H9 (cell line): ENCODE data around the gene HS3ST6. TPM values are rescaled to one million over a fixed set of nuclear protein-coding genes. Genes with fewer than 3 reads are reported as not detected.

Experiments
- DNase-seq: peaks from one replicate; pipeline ENCODE4 v3.0.0-alpha.2; 2017
- H2AFZ ChIP-seq: one replicate; pipeline ENCODE4 v1.6.1; 2013; ENCODE audit warnings: mild to moderate bottlenecking, low read length, control low read depth, moderate library complexity
- H2AK5ac ChIP-seq: 2 replicates; pipeline ENCODE4 v1.6.1; 2013; ENCODE audit warnings: low read length, control low read depth, mixed read lengths; ENCODE audit not compliant: insufficient read length
- H2BK120ac ChIP-seq: one replicate; pipeline ENCODE4 v1.6.1; 2013; ENCODE audit warnings: low read depth, mild to moderate bottlenecking, low read length, control low read depth, inconsistent platforms; ENCODE audit not compliant: poor library complexity, severe bottlenecking
- H2BK12ac ChIP-seq: 2 replicates; pipeline ENCODE4 v1.6.1; 2013; ENCODE audit warnings: low read length, control low read depth, mixed read lengths, low read depth; ENCODE audit not compliant: insufficient read length
- H2BK15ac ChIP-seq: 2 replicates; pipeline ENCODE4 v1.6.1; 2013; ENCODE audit warnings: low read depth, low read length, control low read depth
- H2BK20ac ChIP-seq: one replicate; pipeline ENCODE4 v1.6.1; 2013; ENCODE audit warnings: low read depth, mild to moderate bottlenecking, low read length, control low read depth, inconsistent platforms; ENCODE audit not compliant: poor library complexity, severe bottlenecking
- H2BK5ac ChIP-seq: 2 replicates; pipeline ENCODE4 v1.6.1; 2013; ENCODE audit warnings: low read length, control low read depth, mixed read lengths; ENCODE audit not compliant: insufficient read length
- H3K14ac ChIP-seq: 2 replicates; pipeline ENCODE4 v1.6.1; 2013; ENCODE audit warnings: low read length, control low read depth; ENCODE audit not compliant: insufficient read depth
- H3K18ac ChIP-seq: 2 replicates; pipeline ENCODE4 v1.6.1; 2013; ENCODE audit warnings: low read depth, mild to moderate bottlenecking, mixed read lengths, low read length, control low read depth; ENCODE audit not compliant: insufficient read length
- H3K23ac ChIP-seq: 2 replicates; pipeline ENCODE4 v1.6.1; 2013; ENCODE audit warnings: low read length, control low read depth, mixed read lengths, low read depth; ENCODE audit not compliant: insufficient read length
- H3K23me2 ChIP-seq: 2 replicates; pipeline ENCODE4 v1.6.1; 2013; ENCODE audit warnings: low read depth, mild to moderate bottlenecking, mixed read lengths, low read length, control low read depth; ENCODE audit not compliant: insufficient read length, poor library complexity, severe bottlenecking
- H3K27ac ChIP-seq: 2 replicates; pipeline ENCODE4 v1.5.1; 2013; ENCODE audit warnings: low read length, control low read depth, mixed read lengths, low read depth; ENCODE audit not compliant: insufficient read length
- H3K27me3 ChIP-seq: 2 replicates; pipeline ENCODE4 v1.6.1; 2013; ENCODE audit warnings: low read length, control low read depth, inconsistent platforms; ENCODE audit not compliant: insufficient read depth
- H3K4ac ChIP-seq: 2 replicates; pipeline ENCODE4 v1.6.1; 2013; ENCODE audit warnings: low read depth, mild to moderate bottlenecking, control low read depth, inconsistent platforms, low read length, moderate library complexity
- H3K4me1 ChIP-seq: 2 replicates; pipeline ENCODE4 v1.6.1; 2013; ENCODE audit warnings: low read length, control low read depth, inconsistent platforms; ENCODE audit not compliant: insufficient read depth
- H3K4me2 ChIP-seq: 2 replicates; pipeline ENCODE4 v1.6.1; 2013; ENCODE audit warnings: low read length, control low read depth, mixed read lengths; ENCODE audit not compliant: insufficient read length, insufficient read depth
- H3K56ac ChIP-seq: 2 replicates; pipeline ENCODE4 v1.6.1; 2013; ENCODE audit warnings: low read depth, mild to moderate bottlenecking, mixed read lengths, low read length, control low read depth; ENCODE audit not compliant: insufficient read length
- H3K79me1 ChIP-seq: 2 replicates; pipeline ENCODE4 v1.6.1; 2013; ENCODE audit warnings: low read depth, mild to moderate bottlenecking, moderate library complexity, low read length, control low read depth, inconsistent platforms; ENCODE audit not compliant: insufficient read depth, poor library complexity, severe bottlenecking
- H3K79me2 ChIP-seq: 2 replicates; pipeline ENCODE4 v1.6.1; 2013; ENCODE audit warnings: low read length, control low read depth, inconsistent platforms; ENCODE audit not compliant: insufficient read depth
- H3K9ac ChIP-seq: 2 replicates; pipeline ENCODE4 v1.6.1; 2013; ENCODE audit warnings: low read length, control low read depth, mixed read lengths; ENCODE audit not compliant: insufficient read length; ENCODE audit errors: extremely low read depth
- H3K9me3 ChIP-seq: one replicate; pipeline ENCODE4 v1.6.1; 2013; ENCODE audit warnings: low read depth, low read length, inconsistent platforms; ENCODE audit not compliant: control insufficient read depth
- H3T11ph ChIP-seq: one replicate; pipeline ENCODE4 v1.6.1; 2013; ENCODE audit warnings: mild to moderate bottlenecking, low read length, control low read depth, inconsistent platforms
- H4K20me1 ChIP-seq: one replicate; pipeline ENCODE4 v1.6.1; 2013; ENCODE audit not compliant: control insufficient read depth, insufficient read length, insufficient read depth
- H4K5ac ChIP-seq: 2 replicates; pipeline ENCODE4 v1.6.1; 2013; ENCODE audit warnings: low read depth, mild to moderate bottlenecking, mixed read lengths, low read length, control low read depth; ENCODE audit not compliant: insufficient read length
- H4K8ac ChIP-seq: replicated peaks from 2 replicates; pipeline ENCODE4 v1.6.1; 2013; ENCODE audit warnings: low read length, control low read depth, mixed read lengths, low read depth; ENCODE audit not compliant: insufficient read length
- H4K91ac ChIP-seq: 2 replicates; pipeline ENCODE4 v1.6.1; 2013; ENCODE audit warnings: low read depth, mild to moderate bottlenecking, moderate library complexity, mixed read lengths, low read length, control low read depth; ENCODE audit not compliant: insufficient read length
- H3K27ac Mint-ChIP-seq, 3 experiments: 2 replicates in 2 of 3; 3 replicates in 1 of 3; pipeline ENCODE4 v1.8.0; 2020 to 2021; ENCODE audit warnings: mixed read lengths in 3 of 3, mild to moderate bottlenecking in 1 of 3, moderate library complexity in 1 of 3
- H3K27me3 Mint-ChIP-seq: 2 replicates; pipeline ENCODE4 v1.8.0; 2021; ENCODE audit warnings: low read depth, mild to moderate bottlenecking, moderate library complexity, mixed read lengths
- H3K36me3 Mint-ChIP-seq, 3 experiments: 2 replicates in 2 of 3; 3 replicates in 1 of 3; pipeline ENCODE4 v1.8.0; 2020 to 2021; ENCODE audit warnings: low read depth in 3 of 3, mixed read lengths in 3 of 3; ENCODE audit not compliant: insufficient read depth in 1 of 3
- H3K4me1 Mint-ChIP-seq, 2 experiments: 2 replicates each; pipeline ENCODE4 v1.8.0; 2020; ENCODE audit warnings: mixed read lengths in 2 of 2
- H3K4me3 Mint-ChIP-seq, 2 experiments: 2 replicates in 1 of 2; 3 replicates in 1 of 2; pipeline ENCODE4 v1.8.0; 2020 to 2021; ENCODE audit warnings: mild to moderate bottlenecking in 2 of 2, mixed read lengths in 2 of 2, moderate library complexity in 1 of 2
- H3K9me3 Mint-ChIP-seq, 2 experiments: 2 replicates in 1 of 2; 3 replicates in 1 of 2; pipeline ENCODE4 v1.8.0; 2020; ENCODE audit warnings: mild to moderate bottlenecking in 2 of 2, mixed read lengths in 2 of 2, moderate library complexity in 1 of 2
- WGBS: extraction: QIAGEN DNeasy Blood & Tissue Kit; methylation state at CpG from one replicate; pipeline ENCODE4 v1.1.7; 2013; ENCODE audit warnings: missing lambda C conversion rate, low lambda C conversion rate, mixed read lengths; ENCODE audit not compliant: insufficient read length; ENCODE audit errors: extremely low coverage; 5-methylcytosine and 5-hydroxymethylcytosine counted together
- total RNA-seq: library from RNA; stranded (reverse); gene quantifications from 2 replicates; pipeline ENCODE4 v1.2.1, GENCODE V29; 2021
- TF ChIP-seq, protein P1 (sequence below): fragments of 200-600 bp; sonication (generic); conservative IDR thresholded peaks from 3 replicates; pipeline ENCODE4 v1.8.0; 2021; ENCODE audit warnings: antibody characterized with exemption, mild to moderate bottlenecking

The HS3ST6 gene
- total RNA-seq, 1 experiment from 2014 or later: not detected

DNA sequence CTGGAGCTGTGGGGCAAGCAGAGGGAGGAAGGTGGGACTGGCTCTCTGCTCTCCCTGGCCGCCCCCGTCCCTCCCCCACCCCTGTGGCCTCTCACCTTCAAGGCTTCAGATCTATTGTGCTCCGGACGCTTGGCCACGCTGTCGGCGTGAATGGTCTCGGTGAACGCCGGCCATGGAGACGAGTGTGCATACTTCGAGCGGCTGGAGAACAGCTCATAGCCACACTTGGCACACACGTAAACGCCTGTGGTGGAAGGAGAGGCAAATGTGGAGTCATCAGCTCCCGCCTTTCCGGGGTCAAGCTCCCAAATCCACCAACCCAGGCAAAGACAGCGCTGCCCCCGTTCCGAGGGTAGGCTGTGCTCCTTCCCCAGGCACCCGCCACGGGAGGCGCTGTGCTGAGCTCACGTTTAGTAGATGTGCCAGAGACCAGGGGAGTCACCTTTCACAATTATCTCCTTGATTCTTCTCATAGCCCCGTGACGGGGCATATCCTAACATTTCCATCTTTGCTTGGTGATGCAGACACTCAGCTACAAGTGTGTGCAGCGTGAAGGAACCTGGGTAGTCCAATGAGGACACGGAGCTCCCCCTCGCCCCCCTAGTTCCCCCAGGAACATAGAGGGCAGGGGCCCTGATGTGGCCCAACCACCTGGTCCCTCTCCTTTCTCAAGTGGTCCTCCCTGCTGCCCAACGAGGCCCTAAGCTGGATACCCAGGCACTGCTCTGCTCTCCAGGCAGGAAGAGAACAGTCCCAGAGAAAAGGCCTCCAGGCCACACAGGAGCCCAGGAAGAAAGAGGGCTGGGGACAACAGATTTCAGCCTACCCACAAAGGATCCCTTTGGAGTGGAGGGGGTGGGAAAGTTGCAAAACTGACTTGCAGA lies 23.2 kb upstream of the HS3ST6 start:
- no peaks in the 10 kb centered on the region for H3K9me3 ChIP-seq
- TF ChIP-seq, protein P1, sequence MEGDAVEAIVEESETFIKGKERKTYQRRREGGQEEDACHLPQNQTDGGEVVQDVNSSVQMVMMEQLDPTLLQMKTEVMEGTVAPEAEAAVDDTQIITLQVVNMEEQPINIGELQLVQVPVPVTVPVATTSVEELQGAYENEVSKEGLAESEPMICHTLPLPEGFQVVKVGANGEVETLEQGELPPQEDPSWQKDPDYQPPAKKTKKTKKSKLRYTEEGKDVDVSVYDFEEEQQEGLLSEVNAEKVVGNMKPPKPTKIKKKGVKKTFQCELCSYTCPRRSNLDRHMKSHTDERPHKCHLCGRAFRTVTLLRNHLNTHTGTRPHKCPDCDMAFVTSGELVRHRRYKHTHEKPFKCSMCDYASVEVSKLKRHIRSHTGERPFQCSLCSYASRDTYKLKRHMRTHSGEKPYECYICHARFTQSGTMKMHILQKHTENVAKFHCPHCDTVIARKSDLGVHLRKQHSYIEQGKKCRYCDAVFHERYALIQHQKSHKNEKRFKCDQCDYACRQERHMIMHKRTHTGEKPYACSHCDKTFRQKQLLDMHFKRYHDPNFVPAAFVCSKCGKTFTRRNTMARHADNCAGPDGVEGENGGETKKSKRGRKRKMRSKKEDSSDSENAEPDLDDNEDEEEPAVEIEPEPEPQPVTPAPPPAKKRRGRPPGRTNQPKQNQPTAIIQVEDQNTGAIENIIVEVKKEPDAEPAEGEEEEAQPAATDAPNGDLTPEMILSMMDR: peak; percentile 56
- H2AK5ac ChIP-seq: no peak overlapping the region
- WGBS: no CpG with 5 or more reads among the region's 30 CpGs
- H3K27ac Mint-ChIP-seq: no peak overlapping the region
- H3K4me3 Mint-ChIP-seq: peak overlapping the region; percentile 88 to 93
- no peaks in the 10 kb centered on the region for H3K9me3 Mint-ChIP-seq
- no peaks in the 10 kb centered on the region for H4K20me1 ChIP-seq
- no peak overlapping the region for H3K18ac ChIP-seq
- no peak overlapping the region for H2AFZ ChIP-seq
- peaks cover 10 to 28% (median 17%) of the 10 kb centered on the region in 3 experiments; a peak in 6 of 7 replicates for H3K36me3 Mint-ChIP-seq
- no peak overlapping the region for H2BK5ac ChIP-seq
- H3K27ac ChIP-seq: no peak overlapping the region
- H2BK15ac ChIP-seq: no peak overlapping the region
- peaks cover 15 to 23% of the 10 kb centered on the region in 2 experiments for H3K4me1 Mint-ChIP-seq
- no peak overlapping the region for H2BK20ac ChIP-seq
- peaks cover 7% of the 10 kb centered on the region for H3K23me2 ChIP-seq
- H3K9ac ChIP-seq: no peak overlapping the region
- H3K4ac ChIP-seq: no peak overlapping the region
- no peaks in the 10 kb centered on the region for H3K27me3 ChIP-seq
- H2BK120ac ChIP-seq: no peak overlapping the region
- H3K23ac ChIP-seq: no peak overlapping the region
- H3K27me3 Mint-ChIP-seq: no peaks in the 10 kb centered on the region; the same call in 1 of the 2 replicates
- H3K56ac ChIP-seq: no peak overlapping the region
- H3K4me1 ChIP-seq: peaks cover 4% of the 10 kb centered on the region; the same call in 1 of the 2 replicates
- no peak overlapping the region for H3T11ph ChIP-seq
- peak overlapping the region; percentile 55 for H3K4me2 ChIP-seq
- no peak overlapping the region for H4K5ac ChIP-seq
- H3K79me1 ChIP-seq: no peaks in the 10 kb centered on the region
- no peak overlapping the region for H3K14ac ChIP-seq
- H4K91ac ChIP-seq: no peak overlapping the region
- peak; percentile 75 for DNase-seq
- no peak overlapping the region for H2BK12ac ChIP-seq
- H3K79me2 ChIP-seq: no peaks in the 10 kb centered on the region
- no peak overlapping the region for H4K8ac ChIP-seq
